Measurements from ENCODE around the gene TSPAN4.

GRCh38 chr11:850775-851763 is 8.4 kb downstream of the TSPAN4 start:
- TF ChIP-seq, protein P1, sequence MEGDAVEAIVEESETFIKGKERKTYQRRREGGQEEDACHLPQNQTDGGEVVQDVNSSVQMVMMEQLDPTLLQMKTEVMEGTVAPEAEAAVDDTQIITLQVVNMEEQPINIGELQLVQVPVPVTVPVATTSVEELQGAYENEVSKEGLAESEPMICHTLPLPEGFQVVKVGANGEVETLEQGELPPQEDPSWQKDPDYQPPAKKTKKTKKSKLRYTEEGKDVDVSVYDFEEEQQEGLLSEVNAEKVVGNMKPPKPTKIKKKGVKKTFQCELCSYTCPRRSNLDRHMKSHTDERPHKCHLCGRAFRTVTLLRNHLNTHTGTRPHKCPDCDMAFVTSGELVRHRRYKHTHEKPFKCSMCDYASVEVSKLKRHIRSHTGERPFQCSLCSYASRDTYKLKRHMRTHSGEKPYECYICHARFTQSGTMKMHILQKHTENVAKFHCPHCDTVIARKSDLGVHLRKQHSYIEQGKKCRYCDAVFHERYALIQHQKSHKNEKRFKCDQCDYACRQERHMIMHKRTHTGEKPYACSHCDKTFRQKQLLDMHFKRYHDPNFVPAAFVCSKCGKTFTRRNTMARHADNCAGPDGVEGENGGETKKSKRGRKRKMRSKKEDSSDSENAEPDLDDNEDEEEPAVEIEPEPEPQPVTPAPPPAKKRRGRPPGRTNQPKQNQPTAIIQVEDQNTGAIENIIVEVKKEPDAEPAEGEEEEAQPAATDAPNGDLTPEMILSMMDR (IDR thresholded peaks at IDR 0.05) = no peak
- no peak for TF ChIP-seq EZH2 (IDR thresholded peaks at IDR 0.05; ENCODE audit: borderline replicate concordance, insufficient read depth, low read depth, low read length, poor library complexity, severe bottlenecking)
